NCI-H524 (cell line): ENCODE results near the gene ENKUR.

Experiments used
- DNase-seq, 2 experiments: peaks; one replicate each; lab custom pipeline; 2025; lab: John Stamatoyannopoulos, UW

ENKUR gene

GRCh38 chr10:25015828-25016375 is at the start of gene ENKUR:
TSS of gene ENKUR (minus strand) at chr10:25016158. CDS start at chr10:25015936, 222 bp downstream.
- peak; percentile 70 to 74 for DNase-seq

GRCh38 chr10:25064401-25064800 is 48.4 kb upstream of the ENKUR start:
- no peak for DNase-seq

GRCh38 chr10:25063644-25064043 is 47.7 kb upstream of the ENKUR start:
- no peak for DNase-seq

- no peak for DNase-seq
Observed at GRCh38 chr10:25063157-25063556, 47.2 kb upstream of the ENKUR start.

- no peak for DNase-seq
Observed at GRCh38 chr10:25061711-25062449, 45.9 kb upstream of the ENKUR start.

- peak in 1 of 2 experiments; percentile 4 for DNase-seq
Observed at GRCh38 chr10:25061125-25061524, 45.2 kb upstream of the ENKUR start.

- no peak for DNase-seq
Observed at GRCh38 chr10:25059990-25060389, 44.0 kb upstream of the ENKUR start.

GRCh38 chr10:25057886-25058285 is 41.9 kb upstream of the ENKUR start:
- DNase-seq: no peak

- DNase-seq: no peak
Observed at GRCh38 chr10:25056726-25057125, 40.8 kb upstream of the ENKUR start.

GRCh38 chr10:25052012-25052411 is 36.1 kb upstream of the ENKUR start:
- no peak for DNase-seq

GRCh38 chr10:25050402-25050801 is 34.4 kb upstream of the ENKUR start:
- no peak for DNase-seq

GRCh38 chr10:25049966-25050365 is 34.0 kb upstream of the ENKUR start:
- DNase-seq: no peak

- no peak for DNase-seq
Observed at GRCh38 chr10:25048450-25048849, 32.5 kb upstream of the ENKUR start.

- DNase-seq: no peak
Observed at GRCh38 chr10:25047591-25048301, 31.8 kb upstream of the ENKUR start.

GRCh38 chr10:25047088-25047487 is 31.1 kb upstream of the ENKUR start:
- DNase-seq: no peak

- no peak for DNase-seq
Observed at GRCh38 chr10:25046641-25047040, 30.7 kb upstream of the ENKUR start.

GRCh38 chr10:25039531-25039930 is 23.6 kb upstream of the ENKUR start:
- no peak for DNase-seq

GRCh38 chr10:25038325-25038724 is 22.4 kb upstream of the ENKUR start:
- no peak for DNase-seq

GRCh38 chr10:25036381-25036780 is 20.4 kb upstream of the ENKUR start:
- DNase-seq: no peak

- DNase-seq: no peak
Observed at GRCh38 chr10:25029519-25029918, 13.6 kb upstream of the ENKUR start.

GRCh38 chr10:25028711-25029110 is 12.8 kb upstream of the ENKUR start:
- DNase-seq: no peak

GRCh38 chr10:25026463-25026862 is 10.5 kb upstream of the ENKUR start:
- no peak for DNase-seq

- no peak for DNase-seq
Observed at GRCh38 chr10:25024528-25024927, 8.6 kb upstream of the ENKUR start.
